ENCODE data around the gene FKBP1B. TPM values are rescaled to one million over a fixed set of nuclear protein-coding genes. Genes with fewer than 3 reads are reported as not detected.

FKBP1B gene
- polyA plus RNA-seq, 1 of the 3 experiments (the other 2 are of a cell fraction) = 69.7 TPM

- Histone ChIP-seq H3K4me1 (ENCODE audit: control insufficient read depth in 1 of 2, insufficient read depth in 2 of 2, low read depth in 1 of 2, low read length in 1 of 2) (peaks cover 3 to 25% of the 10 kb centered on the region in 2 experiments; a peak in 2 of 4 replicates), H4K20me1 (ENCODE audit: insufficient read depth) (no peaks in the 10 kb centered on the region), H3K27ac (ENCODE audit: low read depth in 2 of 2, low read length in 1 of 2) (peak overlapping the region in 1 of 2 experiments; percentile 72; a peak in 2 of 4 replicates), H3K36me3 (replicated peaks in 1 of 2; ENCODE audit: control insufficient read depth in 1 of 2, insufficient read depth in 2 of 2, low read length in 1 of 2) (peaks cover 0 to 4% of the 10 kb centered on the region in 2 experiments), H3K9me2 (no peaks in the 10 kb centered on the region), H3F3A (replicated peaks; ENCODE audit: insufficient read depth) (peaks cover 15% of the 10 kb centered on the region), H3K27me3 (ENCODE audit: insufficient read depth) (no peaks in the 10 kb centered on the region), H2AFZ (ENCODE audit: low read depth) (peak overlapping the region; percentile 94), H3K4me3 (ENCODE audit: low read depth in 2 of 2, low read length in 1 of 2) (peak overlapping the region; percentile 77 to 80), H3K79me2 (ENCODE audit: insufficient read depth) (peaks cover 18% of the 10 kb centered on the region), H3K9me3 (no peaks in the 10 kb centered on the region), H3K4me2 (peak overlapping the region; percentile 92), H3K9ac (peak overlapping the region; percentile 65)
- ChIA-PET CTCF (interaction anchor here (0.6 to 5.1 kb wide), 8 partner anchors 9 to 225 kb away, joined by 3 to 43 read pairs (median 8); partner anchors contain the start of genes ATAD2B and TP53I3), POLR2A (interaction anchor here (1.0 to 2.4 kb wide), 7 partner anchors 16 to 124 kb away, joined by 3 to 16 read pairs (median 4); partner anchors contain the start of genes ATAD2B, SF3B6, TP53I3 and UBXN2A)
- peak; percentile 75 for DNase-seq
- 15% methylated on average over 42 of the region's 47 CpGs for WGBS (ENCODE audit: low lambda C conversion rate)
- TF ChIP-seq CTCF (IDR thresholded peaks at IDR 0.05) = no peak
- no peak for TF ChIP-seq EZH2phosphoT487 (IDR thresholded peaks at IDR 0.05; ENCODE audit: borderline replicate concordance, low read depth)
- TF ChIP-seq TEAD4 (IDR thresholded peaks at IDR 0.05; ENCODE audit: borderline replicate concordance, insufficient read depth) = no peak
- no peak for TF ChIP-seq REST (IDR thresholded peaks at IDR 0.05; ENCODE audit: low read depth, low read length)
- TF ChIP-seq SIN3A (IDR thresholded peaks at IDR 0.05; ENCODE audit: borderline replicate concordance, low read depth, low read length) = 0 out of 2 replicates have a peak, but pooled peaks have one; percentile 24
- 0 out of 2 replicates have a peak, but pooled peaks have one; percentile 36 for TF ChIP-seq NFIC (IDR thresholded peaks at IDR 0.05; ENCODE audit: borderline replicate concordance)
- TF ChIP-seq ELF1 (IDR thresholded peaks at IDR 0.05) = 0 out of 2 replicates have a peak, but pooled peaks have one; percentile 23
Measured at GRCh38 chr2:24050041-24050979, 769 bp downstream of the FKBP1B start.
